Neural crest cell (in vitro differentiated cells): ENCODE measurements around the gene OR1F1. TPM values are rescaled to one million over a fixed set of nuclear protein-coding genes. Genes with fewer than 3 reads are reported as not detected.

Source experiments
- DNase-seq: peaks from one replicate; pipeline ENCODE4 v3.0.0; 2021; ENCODE audit warnings: low read depth, mixed read lengths, low spot score
- H3K27ac Mint-ChIP-seq: one replicate; pipeline ENCODE4 v1.8.0; 2021; ENCODE audit warnings: mild to moderate bottlenecking, mixed read lengths; ENCODE audit not compliant: unreplicated experiment
- H3K27me3 Mint-ChIP-seq: 2 replicates; pipeline ENCODE4 v1.8.0; 2021; ENCODE audit warnings: low read depth, mild to moderate bottlenecking, mixed read lengths
- H3K36me3 Mint-ChIP-seq: 2 replicates; pipeline ENCODE4 v1.8.0; 2021; ENCODE audit warnings: low read depth, mild to moderate bottlenecking, mixed read lengths
- H3K4me1 Mint-ChIP-seq: 2 replicates; pipeline ENCODE4 v1.8.0; 2021; ENCODE audit warnings: mixed read lengths
- H3K4me3 Mint-ChIP-seq: one replicate; pipeline ENCODE4 v1.8.0; 2021; ENCODE audit warnings: mild to moderate bottlenecking, mixed read lengths
- H3K9me3 Mint-ChIP-seq: 2 replicates; pipeline ENCODE4 v1.8.0; 2021; ENCODE audit warnings: mixed read lengths
- CTCF ChIP-seq: fragments of 200-600 bp; sonication (generic); conservative IDR thresholded peaks from 2 replicates; pipeline ENCODE4 v1.5.0; 2021; ENCODE audit warnings: antibody characterized with exemption, mild to moderate bottlenecking
- total RNA-seq: library from RNA; stranded (reverse); gene quantifications from 2 replicates; pipeline ENCODE4 v1.2.1, GENCODE V29; 2021

Gene OR1F1
- total RNA-seq, 1 donor from 2014 or later, result 0.35 TPM

- no peak overlapping the region for H3K4me3 Mint-ChIP-seq
- H3K4me1 Mint-ChIP-seq, result no peaks in the 10 kb centered on the region
- no peak for DNase-seq
- no peak for TF ChIP-seq CTCF
- peaks cover 5% of the 10 kb centered on the region for H3K36me3 Mint-ChIP-seq
- peaks cover 9% of the 10 kb centered on the region for H3K9me3 Mint-ChIP-seq
- H3K27ac Mint-ChIP-seq, result no peak overlapping the region
- peaks cover 47% of the 10 kb centered on the region for H3K27me3 Mint-ChIP-seq
These were observed 27.0 kb downstream of the OR1F1 start for GRCh38 chr16:3214904-3215600.

- TF ChIP-seq CTCF, result no peak
- H3K4me1 Mint-ChIP-seq, result no peaks in the 10 kb centered on the region
These were observed 27.7 kb downstream of the OR1F1 start for GRCh38 chr16:3215601-3216262.

GRCh38 chr16:3216263-3216640 is 28.2 kb downstream of the OR1F1 start:
- no peak overlapping the region for H3K4me3 Mint-ChIP-seq
- no peak for DNase-seq
- peaks cover 5% of the 10 kb centered on the region for H3K36me3 Mint-ChIP-seq
- no peak overlapping the region for H3K27ac Mint-ChIP-seq
- no peaks in the 10 kb centered on the region for H3K4me1 Mint-ChIP-seq
- H3K27me3 Mint-ChIP-seq, result peaks cover 43% of the 10 kb centered on the region
- peaks cover 9% of the 10 kb centered on the region for H3K9me3 Mint-ChIP-seq
- TF ChIP-seq CTCF, result no peak

More at GRCh38 chr16:3215601-3216262, 27.7 kb downstream of the OR1F1 start:
- H3K4me3 Mint-ChIP-seq, result no peak overlapping the region
- H3K27me3 Mint-ChIP-seq, result peaks cover 43% of the 10 kb centered on the region
- H3K9me3 Mint-ChIP-seq, result peaks cover 9% of the 10 kb centered on the region
- peaks cover 5% of the 10 kb centered on the region for H3K36me3 Mint-ChIP-seq
- H3K27ac Mint-ChIP-seq, result no peak overlapping the region
- DNase-seq, result no peak

- H3K27ac Mint-ChIP-seq, result no peak overlapping the region
- TF ChIP-seq CTCF, result no peak
- DNase-seq, result no peak
- no peaks in the 10 kb centered on the region for H3K4me1 Mint-ChIP-seq
- H3K9me3 Mint-ChIP-seq, result peaks cover 28% of the 10 kb centered on the region
- peaks cover 47% of the 10 kb centered on the region for H3K36me3 Mint-ChIP-seq
- no peak overlapping the region for H3K4me3 Mint-ChIP-seq
- H3K27me3 Mint-ChIP-seq, result peaks cover 12% of the 10 kb centered on the region
These were observed 32.8 kb downstream of the OR1F1 start for GRCh38 chr16:3220839-3221238.

- no peak for TF ChIP-seq CTCF
- Mint-ChIP-seq H3K27ac (no peak overlapping the region), H3K4me3 (no peak overlapping the region), H3K9me3 (peaks cover 29% of the 10 kb centered on the region), H3K27me3 (no peaks in the 10 kb centered on the region), H3K36me3 (peaks cover 67% of the 10 kb centered on the region), H3K4me1 (no peaks in the 10 kb centered on the region)
- no peak for DNase-seq
These were observed 36.0 kb downstream of the OR1F1 start for GRCh38 chr16:3223913-3224515.
